ENCODE measurements around the gene CAMK2G. TPM values are rescaled to one million over a fixed set of nuclear protein-coding genes. Genes with fewer than 3 reads are reported as not detected.

CAMK2G gene
- total and polyA plus RNA-seq, 2 experiments from 2014 or later, result 30.6 to 34.1 TPM

DNA sequence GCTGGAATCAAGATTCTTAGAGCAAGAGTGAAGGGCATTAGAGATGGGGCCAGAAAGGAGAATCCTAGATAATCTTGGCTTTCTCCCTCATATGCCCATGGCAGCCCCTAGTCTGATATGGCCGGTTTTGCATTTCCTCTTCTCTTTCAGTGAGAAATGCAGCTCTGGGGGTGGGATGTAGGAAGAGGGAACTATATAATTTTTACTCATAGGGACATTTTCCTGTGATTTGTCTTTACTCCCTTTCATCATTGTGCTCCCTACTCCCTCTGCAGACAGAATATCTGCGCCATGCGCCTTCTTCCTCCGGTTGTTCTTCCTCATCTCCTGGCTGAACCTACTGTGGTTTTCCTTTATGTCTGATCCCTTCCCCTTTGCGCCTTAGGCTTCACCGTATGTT, 109.3 kb downstream of the CAMK2G start (continued):
- TF ChIP-seq, protein P1, sequence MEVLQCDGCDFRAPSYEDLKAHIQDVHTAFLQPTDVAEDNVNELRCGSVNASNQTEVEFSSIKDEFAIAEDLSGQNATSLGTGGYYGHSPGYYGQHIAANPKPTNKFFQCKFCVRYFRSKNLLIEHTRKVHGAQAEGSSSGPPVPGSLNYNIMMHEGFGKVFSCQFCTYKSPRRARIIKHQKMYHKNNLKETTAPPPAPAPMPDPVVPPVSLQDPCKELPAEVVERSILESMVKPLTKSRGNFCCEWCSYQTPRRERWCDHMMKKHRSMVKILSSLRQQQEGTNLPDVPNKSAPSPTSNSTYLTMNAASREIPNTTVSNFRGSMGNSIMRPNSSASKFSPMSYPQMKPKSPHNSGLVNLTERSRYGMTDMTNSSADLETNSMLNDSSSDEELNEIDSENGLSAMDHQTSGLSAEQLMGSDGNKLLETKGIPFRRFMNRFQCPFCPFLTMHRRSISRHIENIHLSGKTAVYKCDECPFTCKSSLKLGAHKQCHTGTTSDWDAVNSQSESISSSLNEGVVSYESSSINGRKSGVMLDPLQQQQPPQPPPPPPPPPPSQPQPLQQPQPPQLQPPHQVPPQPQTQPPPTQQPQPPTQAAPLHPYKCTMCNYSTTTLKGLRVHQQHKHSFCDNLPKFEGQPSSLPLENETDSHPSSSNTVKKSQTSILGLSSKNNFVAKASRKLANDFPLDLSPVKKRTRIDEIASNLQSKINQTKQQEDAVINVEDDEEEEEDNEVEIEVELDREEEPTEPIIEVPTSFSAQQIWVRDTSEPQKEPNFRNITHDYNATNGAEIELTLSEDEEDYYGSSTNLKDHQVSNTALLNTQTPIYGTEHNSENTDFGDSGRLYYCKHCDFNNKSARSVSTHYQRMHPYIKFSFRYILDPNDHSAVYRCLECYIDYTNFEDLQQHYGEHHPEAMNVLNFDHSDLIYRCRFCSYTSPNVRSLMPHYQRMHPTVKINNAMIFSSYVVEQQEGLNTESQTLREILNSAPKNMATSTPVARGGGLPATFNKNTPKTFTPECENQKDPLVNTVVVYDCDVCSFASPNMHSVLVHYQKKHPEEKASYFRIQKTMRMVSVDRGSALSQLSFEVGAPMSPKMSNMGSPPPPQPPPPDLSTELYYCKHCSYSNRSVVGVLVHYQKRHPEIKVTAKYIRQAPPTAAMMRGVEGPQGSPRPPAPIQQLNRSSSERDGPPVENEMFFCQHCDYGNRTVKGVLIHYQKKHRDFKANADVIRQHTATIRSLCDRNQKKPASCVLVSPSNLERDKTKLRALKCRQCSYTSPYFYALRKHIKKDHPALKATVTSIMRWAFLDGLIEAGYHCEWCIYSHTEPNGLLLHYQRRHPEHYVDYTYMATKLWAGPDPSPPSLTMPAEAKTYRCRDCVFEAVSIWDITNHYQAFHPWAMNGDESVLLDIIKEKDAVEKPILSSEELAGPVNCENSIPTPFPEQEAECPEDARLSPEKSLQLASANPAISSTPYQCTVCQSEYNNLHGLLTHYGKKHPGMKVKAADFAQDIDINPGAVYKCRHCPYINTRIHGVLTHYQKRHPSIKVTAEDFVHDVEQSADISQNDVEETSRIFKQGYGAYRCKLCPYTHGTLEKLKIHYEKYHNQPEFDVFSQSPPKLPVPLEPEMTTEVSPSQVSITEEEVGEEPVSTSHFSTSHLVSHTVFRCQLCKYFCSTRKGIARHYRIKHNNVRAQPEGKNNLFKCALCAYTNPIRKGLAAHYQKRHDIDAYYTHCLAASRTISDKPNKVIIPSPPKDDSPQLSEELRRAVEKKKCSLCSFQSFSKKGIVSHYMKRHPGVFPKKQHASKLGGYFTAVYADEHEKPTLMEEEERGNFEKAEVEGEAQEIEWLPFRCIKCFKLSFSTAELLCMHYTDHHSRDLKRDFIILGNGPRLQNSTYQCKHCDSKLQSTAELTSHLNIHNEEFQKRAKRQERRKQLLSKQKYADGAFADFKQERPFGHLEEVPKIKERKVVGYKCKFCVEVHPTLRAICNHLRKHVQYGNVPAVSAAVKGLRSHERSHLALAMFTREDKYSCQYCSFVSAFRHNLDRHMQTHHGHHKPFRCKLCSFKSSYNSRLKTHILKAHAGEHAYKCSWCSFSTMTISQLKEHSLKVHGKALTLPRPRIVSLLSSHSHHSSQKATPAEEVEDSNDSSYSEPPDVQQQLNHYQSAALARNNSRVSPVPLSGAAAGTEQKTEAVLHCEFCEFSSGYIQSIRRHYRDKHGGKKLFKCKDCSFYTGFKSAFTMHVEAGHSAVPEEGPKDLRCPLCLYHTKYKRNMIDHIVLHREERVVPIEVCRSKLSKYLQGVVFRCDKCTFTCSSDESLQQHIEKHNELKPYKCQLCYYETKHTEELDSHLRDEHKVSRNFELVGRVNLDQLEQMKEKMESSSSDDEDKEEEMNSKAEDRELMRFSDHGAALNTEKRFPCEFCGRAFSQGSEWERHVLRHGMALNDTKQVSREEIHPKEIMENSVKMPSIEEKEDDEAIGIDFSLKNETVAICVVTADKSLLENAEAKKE (CRISPR knock-in tag; IDR thresholded peaks at IDR 0.05), result no peak
- TF ChIP-seq ZNF114 (CRISPR knock-in tag; IDR thresholded peaks at IDR 0.05) (no peak), EZH2phosphoT487 (IDR thresholded peaks at IDR 0.05; ENCODE audit: unreplicated experiment) (no peak), NANOG (IDR thresholded peaks at IDR 0.05; ENCODE audit: borderline replicate concordance) (no peak), EZH2 (IDR thresholded peaks at IDR 0.05; ENCODE audit: low read depth, unreplicated experiment) (no peak)
- TF ChIP-seq, protein P2, sequence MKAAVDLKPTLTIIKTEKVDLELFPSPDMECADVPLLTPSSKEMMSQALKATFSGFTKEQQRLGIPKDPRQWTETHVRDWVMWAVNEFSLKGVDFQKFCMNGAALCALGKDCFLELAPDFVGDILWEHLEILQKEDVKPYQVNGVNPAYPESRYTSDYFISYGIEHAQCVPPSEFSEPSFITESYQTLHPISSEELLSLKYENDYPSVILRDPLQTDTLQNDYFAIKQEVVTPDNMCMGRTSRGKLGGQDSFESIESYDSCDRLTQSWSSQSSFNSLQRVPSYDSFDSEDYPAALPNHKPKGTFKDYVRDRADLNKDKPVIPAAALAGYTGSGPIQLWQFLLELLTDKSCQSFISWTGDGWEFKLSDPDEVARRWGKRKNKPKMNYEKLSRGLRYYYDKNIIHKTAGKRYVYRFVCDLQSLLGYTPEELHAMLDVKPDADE (IDR thresholded peaks at IDR 0.05), result no peak

GRCh38 chr10:73763343-73763742, 111.0 kb downstream of the CAMK2G start:
- H3K9me2 ChIP-seq (ENCODE audit: insufficient read depth), result no peaks in the 10 kb centered on the region
- Mint-ChIP-seq H3K36me3 (ENCODE audit: low read depth) (peaks cover 54% of the 10 kb centered on the region), H3K27me3 (ENCODE audit: insufficient read depth, low read depth, poor library complexity) (peaks cover 1% of the 10 kb centered on the region), H3K4me3 (no peak overlapping the region), H3K9me3 (no peaks in the 10 kb centered on the region), H3K27ac (no peak overlapping the region), H3K4me1 (no peaks in the 10 kb centered on the region)
- DNase-seq (ENCODE audit: low spot score) (no peak), ATAC-seq (no peak)
- H3K36me3 ChIP-seq (ENCODE audit: insufficient read depth), result peaks cover 35% of the 10 kb centered on the region
- H3F3A ChIP-seq (replicated peaks; ENCODE audit: low read depth), result no peaks in the 10 kb centered on the region
- no peaks in the 10 kb centered on the region for H3K79me2 ChIP-seq (replicated peaks; ENCODE audit: insufficient read depth)
- no peak overlapping the region for H3K27ac ChIP-seq (ENCODE audit: low read depth)
- H3K4me1 ChIP-seq (ENCODE audit: insufficient read depth), result no peaks in the 10 kb centered on the region
- H2AFZ ChIP-seq, result no peak overlapping the region
- H3K4me2 ChIP-seq, result no peak overlapping the region
- H3K4me3 ChIP-seq, result no peak overlapping the region
- H4K20me1 ChIP-seq (replicated peaks; ENCODE audit: insufficient read depth), result peaks cover 9% of the 10 kb centered on the region; the same call in 1 of the 2 replicates
- no peaks in the 10 kb centered on the region for H3K27me3 ChIP-seq (ENCODE audit: insufficient read depth)
- TF ChIP-seq JUNB (IDR thresholded peaks at IDR 0.05; ENCODE audit: unreplicated experiment) (no peak), ZNF331 (CRISPR knock-in tag; IDR thresholded peaks at IDR 0.05; ENCODE audit: low read depth) (no peak), ZNF114 (CRISPR knock-in tag; IDR thresholded peaks at IDR 0.05) (no peak), STAT1 (IDR thresholded peaks at IDR 0.05; ENCODE audit: unreplicated experiment) (no peak)
- TF ChIP-seq, protein P1 (CRISPR knock-in tag; IDR thresholded peaks at IDR 0.05), result no peak

Measured in GM23338 (cell line).